Measurements from ENCODE around the gene SYNE2. TPM values are rescaled to one million over a fixed set of nuclear protein-coding genes. Genes with fewer than 3 reads are reported as not detected.

Gene SYNE2
- total RNA-seq, 1 donor from 2014 or later = 105 TPM

- Mint-ChIP-seq H3K4me1 (peaks cover 7% of the 10 kb centered on the region), H3K9me3 (peaks cover 22% of the 10 kb centered on the region), H3K4me3 (no peak overlapping the region), H3K27me3 (ENCODE audit: insufficient read depth, low read depth) (no peaks in the 10 kb centered on the region), H3K36me3 (peaks cover 14% of the 10 kb centered on the region), H3K27ac (no peak overlapping the region)
- H3K36me3 ChIP-seq = no peaks in the 10 kb centered on the region
- no peak overlapping the region for H2AFZ ChIP-seq (replicated peaks)
- H3K9ac ChIP-seq = no peak overlapping the region
- H3K27ac ChIP-seq = no peak overlapping the region
- H3K27me3 ChIP-seq = no peaks in the 10 kb centered on the region
- H3K9me3 ChIP-seq (ENCODE audit: low read depth) = no peaks in the 10 kb centered on the region
- H4K20me1 ChIP-seq (ENCODE audit: low read depth) = peaks cover 20% of the 10 kb centered on the region
- peaks cover 68% of the 10 kb centered on the region for H3K79me2 ChIP-seq (ENCODE audit: low read depth)
- peaks cover 3% of the 10 kb centered on the region for H3K4me1 ChIP-seq
- H3K4me3 ChIP-seq = no peak overlapping the region
- no peak overlapping the region for H3K4me2 ChIP-seq
- DNase-seq (ENCODE audit: low spot score) = no peak
- TF ChIP-seq, protein P1, sequence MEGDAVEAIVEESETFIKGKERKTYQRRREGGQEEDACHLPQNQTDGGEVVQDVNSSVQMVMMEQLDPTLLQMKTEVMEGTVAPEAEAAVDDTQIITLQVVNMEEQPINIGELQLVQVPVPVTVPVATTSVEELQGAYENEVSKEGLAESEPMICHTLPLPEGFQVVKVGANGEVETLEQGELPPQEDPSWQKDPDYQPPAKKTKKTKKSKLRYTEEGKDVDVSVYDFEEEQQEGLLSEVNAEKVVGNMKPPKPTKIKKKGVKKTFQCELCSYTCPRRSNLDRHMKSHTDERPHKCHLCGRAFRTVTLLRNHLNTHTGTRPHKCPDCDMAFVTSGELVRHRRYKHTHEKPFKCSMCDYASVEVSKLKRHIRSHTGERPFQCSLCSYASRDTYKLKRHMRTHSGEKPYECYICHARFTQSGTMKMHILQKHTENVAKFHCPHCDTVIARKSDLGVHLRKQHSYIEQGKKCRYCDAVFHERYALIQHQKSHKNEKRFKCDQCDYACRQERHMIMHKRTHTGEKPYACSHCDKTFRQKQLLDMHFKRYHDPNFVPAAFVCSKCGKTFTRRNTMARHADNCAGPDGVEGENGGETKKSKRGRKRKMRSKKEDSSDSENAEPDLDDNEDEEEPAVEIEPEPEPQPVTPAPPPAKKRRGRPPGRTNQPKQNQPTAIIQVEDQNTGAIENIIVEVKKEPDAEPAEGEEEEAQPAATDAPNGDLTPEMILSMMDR (IDR thresholded peaks at IDR 0.05) = no peak
- no peak for TF ChIP-seq EZH2 (IDR thresholded peaks at IDR 0.05)
- TF ChIP-seq EZH2phosphoT487 (IDR thresholded peaks at IDR 0.05) = no peak
- H3F3A ChIP-seq (ENCODE audit: low read depth) = no peaks in the 10 kb centered on the region
Measured at GRCh38 chr14:63905370-63905769, 52.6 kb downstream of the SYNE2 start.

DNA sequence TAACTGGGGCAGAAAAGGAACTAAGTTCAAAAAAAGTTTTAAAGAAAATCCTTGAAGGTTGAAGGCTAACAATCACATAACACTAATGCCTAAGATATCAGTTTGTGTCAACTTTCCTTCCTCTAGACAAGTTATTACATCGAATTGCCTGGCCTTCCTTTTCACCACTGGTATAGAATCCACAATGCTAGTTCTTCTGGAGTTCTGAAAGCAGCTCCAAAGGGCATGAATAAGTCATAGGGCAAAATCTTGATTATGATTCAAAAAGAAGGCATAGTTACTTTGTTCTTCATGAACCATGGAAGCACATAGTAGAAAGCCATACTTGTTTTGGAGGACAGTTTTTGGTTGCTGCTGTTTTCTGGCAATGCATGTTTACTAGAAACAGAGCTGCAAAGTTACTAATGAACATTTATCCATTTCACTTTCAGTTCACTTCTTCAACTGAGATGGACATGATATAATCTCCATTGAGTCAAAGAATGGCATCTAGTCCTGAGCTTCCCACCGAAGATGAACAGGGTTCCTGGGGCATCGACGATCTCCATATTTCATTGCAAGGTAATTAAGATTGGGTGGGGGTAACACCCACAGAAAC lies 56.0 kb downstream of the SYNE2 start:
- Histone ChIP-seq H3K79me2 (ENCODE audit: low read depth) (peaks cover 41% of the 10 kb centered on the region), H3K27me3 (no peaks in the 10 kb centered on the region), H3K36me3 (no peaks in the 10 kb centered on the region), H2AFZ (replicated peaks) (no peak overlapping the region), H3K9ac (no peak overlapping the region), H3K4me2 (no peak overlapping the region), H3F3A (ENCODE audit: low read depth) (peaks cover 12% of the 10 kb centered on the region), H3K27ac (no peak overlapping the region), H3K4me3 (no peak overlapping the region), H4K20me1 (ENCODE audit: low read depth) (peaks cover 33% of the 10 kb centered on the region), H3K4me1 (peaks cover 20% of the 10 kb centered on the region), H3K9me3 (ENCODE audit: low read depth) (no peaks in the 10 kb centered on the region)
- no peak for DNase-seq (ENCODE audit: low spot score)
- Mint-ChIP-seq H3K4me3 (no peak overlapping the region), H3K27ac (no peak overlapping the region), H3K36me3 (peaks cover 6% of the 10 kb centered on the region), H3K4me1 (peaks cover 30% of the 10 kb centered on the region), H3K9me3 (peaks cover 18% of the 10 kb centered on the region), H3K27me3 (ENCODE audit: insufficient read depth, low read depth) (no peaks in the 10 kb centered on the region)
- no peak for TF ChIP-seq EZH2 (IDR thresholded peaks at IDR 0.05)
- TF ChIP-seq EZH2phosphoT487 (IDR thresholded peaks at IDR 0.05) = no peak
- TF ChIP-seq, protein P1 (IDR thresholded peaks at IDR 0.05) = no peak

DNA sequence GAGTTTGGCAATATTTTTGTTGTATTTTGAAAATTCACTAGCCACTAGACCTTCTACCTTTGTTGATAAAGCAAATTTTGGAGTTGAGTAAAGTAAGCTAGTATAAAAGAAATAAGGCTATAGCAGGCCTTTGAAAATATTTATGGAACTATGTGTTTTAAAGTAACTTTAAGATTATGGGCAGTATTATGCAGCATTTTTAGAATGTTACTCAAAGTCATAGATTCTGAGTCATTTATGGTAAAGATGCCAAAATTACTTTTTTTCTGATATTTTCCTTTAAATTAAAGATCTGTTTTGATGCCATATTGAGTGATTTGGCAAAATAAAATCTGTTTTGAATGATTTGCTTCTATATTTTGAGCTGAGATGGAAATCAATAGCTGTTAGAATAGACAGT lies 57.2 kb downstream of the SYNE2 start:
- Histone ChIP-seq H3K4me3 (no peak overlapping the region), H3K9me3 (ENCODE audit: low read depth) (no peaks in the 10 kb centered on the region), H4K20me1 (ENCODE audit: low read depth) (peaks cover 44% of the 10 kb centered on the region), H3K36me3 (no peaks in the 10 kb centered on the region), H3K27me3 (no peaks in the 10 kb centered on the region), H3F3A (ENCODE audit: low read depth) (peaks cover 12% of the 10 kb centered on the region), H3K9ac (no peak overlapping the region), H2AFZ (replicated peaks) (no peak overlapping the region), H3K4me2 (no peak overlapping the region), H3K4me1 (peaks cover 27% of the 10 kb centered on the region), H3K79me2 (ENCODE audit: low read depth) (peaks cover 34% of the 10 kb centered on the region), H3K27ac (no peak overlapping the region)
- Mint-ChIP-seq H3K27ac (no peak overlapping the region), H3K4me3 (no peak overlapping the region), H3K27me3 (ENCODE audit: insufficient read depth, low read depth) (no peaks in the 10 kb centered on the region), H3K4me1 (peaks cover 34% of the 10 kb centered on the region), H3K9me3 (peaks cover 11% of the 10 kb centered on the region), H3K36me3 (peaks cover 5% of the 10 kb centered on the region)
- TF ChIP-seq EZH2phosphoT487 (IDR thresholded peaks at IDR 0.05) = no peak
- TF ChIP-seq EZH2 (IDR thresholded peaks at IDR 0.05) = no peak
- TF ChIP-seq, protein P1 (IDR thresholded peaks at IDR 0.05) = no peak
- no peak for DNase-seq (ENCODE audit: low spot score)

Data from neural progenitor cell (in vitro differentiated cells).